ENCODE measurements around the gene AGPAT2.

Gene AGPAT2

GRCh38 chr9:136695955-136696354, 8.7 kb upstream of the AGPAT2 start:
- no peak for DNase-seq (ENCODE audit: low read depth)
- no peak overlapping the region for H3K4me3 ChIP-seq (ENCODE audit: low read depth, low read length)
- TF ChIP-seq CTCF (IDR thresholded peaks at IDR 0.05; ENCODE audit: control insufficient read depth, extremely low read depth, insufficient read depth), result no peak

- peak; percentile 98 for DNase-seq (ENCODE audit: low read depth)
- 0 out of 2 replicates have a peak, but pooled peaks have one; percentile 4 for TF ChIP-seq CTCF (IDR thresholded peaks at IDR 0.05; ENCODE audit: control insufficient read depth, extremely low read depth, insufficient read depth)
- no peak overlapping the region for H3K4me3 ChIP-seq (ENCODE audit: low read depth, low read length)
These were observed 8.2 kb upstream of the AGPAT2 start for GRCh38 chr9:136695435-136695895.

GRCh38 chr9:136694872-136695247, 7.6 kb upstream of the AGPAT2 start:
- no peak overlapping the region for H3K4me3 ChIP-seq (ENCODE audit: low read depth, low read length)
- no peak for TF ChIP-seq CTCF (IDR thresholded peaks at IDR 0.05; ENCODE audit: control insufficient read depth, extremely low read depth, insufficient read depth)
- DNase-seq (ENCODE audit: low read depth), result no peak

- H3K4me3 ChIP-seq (ENCODE audit: low read depth, low read length), result no peak overlapping the region
- DNase-seq (ENCODE audit: low read depth), result no peak
- peak; percentile 88 for TF ChIP-seq CTCF (IDR thresholded peaks at IDR 0.05; ENCODE audit: control insufficient read depth, extremely low read depth, insufficient read depth)
These were observed 7.1 kb upstream of the AGPAT2 start for GRCh38 chr9:136694163-136694871.

- peak; percentile 55 for DNase-seq (ENCODE audit: low read depth)
- no peak overlapping the region for H3K4me3 ChIP-seq (ENCODE audit: low read depth, low read length)
These were observed 6.4 kb upstream of the AGPAT2 start for GRCh38 chr9:136693490-136694162.

GRCh38 chr9:136693135-136693489, 5.9 kb upstream of the AGPAT2 start:
- no peak for DNase-seq (ENCODE audit: low read depth)
- H3K4me3 ChIP-seq (ENCODE audit: low read depth, low read length), result no peak overlapping the region
- TF ChIP-seq CTCF (IDR thresholded peaks at IDR 0.05; ENCODE audit: control insufficient read depth, extremely low read depth, insufficient read depth), result no peak

More at GRCh38 chr9:136693490-136694162, 6.4 kb upstream of the AGPAT2 start:
- TF ChIP-seq CTCF (IDR thresholded peaks at IDR 0.05; ENCODE audit: control insufficient read depth, extremely low read depth, insufficient read depth), result no peak
